WTC11 (cell line): Measurements from ENCODE around the gene ACSL4. TPM values are rescaled to one million over a fixed set of nuclear protein-coding genes. Genes with fewer than 3 reads are reported as not detected.

Source experiments
- ATAC-seq: fragments of 200-7000 bp; cut with Tn5 transposase; 2 replicates; pipeline ENCODE4 v1.10.0; 2021; ENCODE audit warnings: mild to moderate bottlenecking, moderate library complexity
- CTCF ChIA-PET: fragments of 300-600 bp; sonication (Branson Sonifier 250); formaldehyde crosslinking; loops from one replicate; lab custom pipeline; 2021; ENCODE audit warnings: antibody characterized with exemption; lab: Charles Lee
- POLR2A ChIA-PET: fragments of 350-600 bp; sonication (Branson Sonifier 250); formaldehyde crosslinking; loops from one replicate; lab custom pipeline; 2021; ENCODE audit warnings: antibody characterized with exemption; lab: Charles Lee
- DNase-seq: peaks from one replicate; pipeline ENCODE4 v3.0.0; 2021; ENCODE audit warnings: low spot score
- H3K27ac Mint-ChIP-seq: 2 replicates; pipeline ENCODE4 v1.8.0; 2021; ENCODE audit warnings: mixed read lengths
- H3K27me3 Mint-ChIP-seq: 2 replicates; pipeline ENCODE4 v1.8.0; 2021; ENCODE audit warnings: low read depth, mild to moderate bottlenecking, moderate library complexity, mixed read lengths
- H3K36me3 Mint-ChIP-seq: 2 replicates; pipeline ENCODE4 v1.8.0; 2021; ENCODE audit warnings: mixed read lengths
- H3K4me1 Mint-ChIP-seq: 2 replicates; pipeline ENCODE4 v1.8.0; 2022; ENCODE audit warnings: mixed read lengths
- H3K4me3 Mint-ChIP-seq: 2 replicates; pipeline ENCODE4 v1.8.0; 2021; ENCODE audit warnings: mild to moderate bottlenecking, moderate library complexity, mixed read lengths
- H3K9me3 Mint-ChIP-seq: 2 replicates; pipeline ENCODE4 v1.8.0; 2021; ENCODE audit warnings: mixed read lengths
- CREB1 ChIP-seq: sonication (generic); formaldehyde crosslinking; IDR thresholded peaks from 2 replicates; pipeline ENCODE4 v1.8.0; 2023; ENCODE audit warnings: mild to moderate bottlenecking, missing genetic modification reagents
- ETV6 ChIP-seq: sonication (generic); formaldehyde crosslinking; IDR thresholded peaks from 2 replicates; pipeline ENCODE4 v1.8.1; 2022; ENCODE audit warnings: mild to moderate bottlenecking, missing genetic modification reagents
- FOXK1 ChIP-seq: sonication (generic); formaldehyde crosslinking; IDR thresholded peaks from 2 replicates; pipeline ENCODE4 v1.8.0; 2022; ENCODE audit warnings: mild to moderate bottlenecking, moderate library complexity, missing genetic modification reagents
- FOXP1 ChIP-seq: sonication (generic); formaldehyde crosslinking; IDR thresholded peaks from 2 replicates; pipeline ENCODE4 v1.8.0; 2022; ENCODE audit warnings: missing genetic modification reagents, mild to moderate bottlenecking, moderate library complexity, borderline replicate concordance
- NFE2L1 ChIP-seq: sonication (generic); formaldehyde crosslinking; IDR thresholded peaks from 2 replicates; pipeline ENCODE4 v1.8.1; 2023; ENCODE audit warnings: missing genetic modification reagents
- NR3C1 ChIP-seq: sonication (generic); formaldehyde crosslinking; conservative IDR thresholded peaks from 2 replicates; pipeline ENCODE4 v1.8.1; 2023; ENCODE audit warnings: low read depth, mild to moderate bottlenecking, missing genetic modification reagents
- SP1 ChIP-seq: sonication (generic); formaldehyde crosslinking; conservative IDR thresholded peaks from 2 replicates; pipeline ENCODE4 v1.8.1; 2022; ENCODE audit warnings: missing genetic modification reagents
- TP53 ChIP-seq: sonication (generic); formaldehyde crosslinking; IDR thresholded peaks from 2 replicates; pipeline ENCODE4 v1.8.1; 2023; ENCODE audit warnings: mild to moderate bottlenecking, missing genetic modification reagents
- ZNF232 ChIP-seq: sonication (generic); formaldehyde crosslinking; IDR thresholded peaks from 2 replicates; pipeline ENCODE4 v1.8.0; 2022; ENCODE audit warnings: mild to moderate bottlenecking, missing genetic modification reagents
- total RNA-seq: library from RNA; stranded (reverse); gene quantifications from 3 replicates; pipeline ENCODE4 v1.2.3, GENCODE V29; 2021
- TF ChIP-seq, protein P1 (sequence below): fragments of 200-600 bp; IDR thresholded peaks from 2 replicates; pipeline ENCODE4 v1.8.0; 2022; ENCODE audit warnings: antibody characterized with exemption
- TF ChIP-seq, protein P2 (sequence below): sonication (generic); formaldehyde crosslinking; IDR thresholded peaks from 2 replicates; pipeline ENCODE4 v1.8.1; 2022; ENCODE audit warnings: low read depth, mild to moderate bottlenecking, moderate library complexity, missing genetic modification reagents, borderline replicate concordance
- TF ChIP-seq, protein P3 (sequence below): sonication (generic); formaldehyde crosslinking; IDR thresholded peaks from 2 replicates; pipeline ENCODE4 v1.8.1; 2023; ENCODE audit warnings: mild to moderate bottlenecking, moderate library complexity, missing genetic modification reagents
- TF ChIP-seq, protein P4 (sequence below): sonication (generic); formaldehyde crosslinking; IDR thresholded peaks from 2 replicates; pipeline ENCODE4 v1.8.1; 2023; ENCODE audit warnings: mild to moderate bottlenecking, missing genetic modification reagents, borderline replicate concordance
- TF ChIP-seq, protein P5 (sequence below): sonication (generic); formaldehyde crosslinking; IDR thresholded peaks from 2 replicates; pipeline ENCODE4 v1.8.1; 2023; ENCODE audit warnings: mild to moderate bottlenecking, missing genetic modification reagents
- TF ChIP-seq, protein P6 (sequence below): fragments of 250-450 bp; sonication (Bioruptor Pico); IDR thresholded peaks from 2 replicates; pipeline ENCODE4 v1.8.0; 2021; ENCODE audit warnings: mild to moderate bottlenecking
- TF ChIP-seq, protein P7 (sequence below): sonication (generic); formaldehyde crosslinking; IDR thresholded peaks from 2 replicates; pipeline ENCODE4 v1.8.0; 2023; ENCODE audit warnings: mild to moderate bottlenecking, missing genetic modification reagents

ACSL4 gene
- total RNA-seq, 1 experiment from 2014 or later = 57.7 TPM

DNA sequence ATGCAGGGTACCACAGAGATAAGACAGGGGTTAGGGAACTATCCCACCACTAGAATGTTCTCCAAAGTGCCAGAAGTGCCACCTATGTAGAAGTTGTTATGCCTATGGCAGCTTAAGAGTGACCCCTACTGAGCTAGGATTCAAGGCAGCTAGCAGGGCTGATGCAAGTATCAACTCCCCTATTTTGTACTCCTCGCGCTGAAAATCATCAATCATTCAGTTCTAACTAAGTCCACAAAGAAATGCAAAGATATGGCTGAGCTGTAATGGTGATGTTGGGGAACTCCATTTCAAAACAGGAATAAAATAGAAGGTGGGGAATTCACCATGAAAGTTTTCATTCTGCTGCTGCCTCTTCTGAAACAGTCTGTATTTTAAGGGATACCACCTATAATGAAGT lies 13.8 kb downstream of the ACSL4 start:
- TF ChIP-seq ZNF232 = no peak
- TF ChIP-seq NFE2L1 = no peak
- TF ChIP-seq SP1 (CRISPR knock-in tag) = no peak
- TF ChIP-seq, protein P1, sequence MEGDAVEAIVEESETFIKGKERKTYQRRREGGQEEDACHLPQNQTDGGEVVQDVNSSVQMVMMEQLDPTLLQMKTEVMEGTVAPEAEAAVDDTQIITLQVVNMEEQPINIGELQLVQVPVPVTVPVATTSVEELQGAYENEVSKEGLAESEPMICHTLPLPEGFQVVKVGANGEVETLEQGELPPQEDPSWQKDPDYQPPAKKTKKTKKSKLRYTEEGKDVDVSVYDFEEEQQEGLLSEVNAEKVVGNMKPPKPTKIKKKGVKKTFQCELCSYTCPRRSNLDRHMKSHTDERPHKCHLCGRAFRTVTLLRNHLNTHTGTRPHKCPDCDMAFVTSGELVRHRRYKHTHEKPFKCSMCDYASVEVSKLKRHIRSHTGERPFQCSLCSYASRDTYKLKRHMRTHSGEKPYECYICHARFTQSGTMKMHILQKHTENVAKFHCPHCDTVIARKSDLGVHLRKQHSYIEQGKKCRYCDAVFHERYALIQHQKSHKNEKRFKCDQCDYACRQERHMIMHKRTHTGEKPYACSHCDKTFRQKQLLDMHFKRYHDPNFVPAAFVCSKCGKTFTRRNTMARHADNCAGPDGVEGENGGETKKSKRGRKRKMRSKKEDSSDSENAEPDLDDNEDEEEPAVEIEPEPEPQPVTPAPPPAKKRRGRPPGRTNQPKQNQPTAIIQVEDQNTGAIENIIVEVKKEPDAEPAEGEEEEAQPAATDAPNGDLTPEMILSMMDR = no peak
- TF ChIP-seq, protein P2, sequence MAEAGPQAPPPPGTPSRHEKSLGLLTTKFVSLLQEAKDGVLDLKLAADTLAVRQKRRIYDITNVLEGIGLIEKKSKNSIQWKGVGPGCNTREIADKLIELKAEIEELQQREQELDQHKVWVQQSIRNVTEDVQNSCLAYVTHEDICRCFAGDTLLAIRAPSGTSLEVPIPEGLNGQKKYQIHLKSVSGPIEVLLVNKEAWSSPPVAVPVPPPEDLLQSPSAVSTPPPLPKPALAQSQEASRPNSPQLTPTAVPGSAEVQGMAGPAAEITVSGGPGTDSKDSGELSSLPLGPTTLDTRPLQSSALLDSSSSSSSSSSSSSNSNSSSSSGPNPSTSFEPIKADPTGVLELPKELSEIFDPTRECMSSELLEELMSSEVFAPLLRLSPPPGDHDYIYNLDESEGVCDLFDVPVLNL = no peak
- TF ChIP-seq, protein P3, sequence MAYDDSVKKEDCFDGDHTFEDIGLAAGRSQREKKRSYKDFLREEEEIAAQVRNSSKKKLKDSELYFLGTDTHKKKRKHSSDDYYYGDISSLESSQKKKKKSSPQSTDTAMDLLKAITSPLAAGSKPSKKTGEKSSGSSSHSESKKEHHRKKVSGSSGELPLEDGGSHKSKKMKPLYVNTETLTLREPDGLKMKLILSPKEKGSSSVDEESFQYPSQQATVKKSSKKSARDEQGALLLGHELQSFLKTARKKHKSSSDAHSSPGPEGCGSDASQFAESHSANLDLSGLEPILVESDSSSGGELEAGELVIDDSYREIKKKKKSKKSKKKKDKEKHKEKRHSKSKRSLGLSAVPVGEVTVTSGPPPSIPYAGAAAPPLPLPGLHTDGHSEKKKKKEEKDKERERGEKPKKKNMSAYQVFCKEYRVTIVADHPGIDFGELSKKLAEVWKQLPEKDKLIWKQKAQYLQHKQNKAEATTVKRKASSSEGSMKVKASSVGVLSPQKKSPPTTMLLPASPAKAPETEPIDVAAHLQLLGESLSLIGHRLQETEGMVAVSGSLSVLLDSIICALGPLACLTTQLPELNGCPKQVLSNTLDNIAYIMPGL = no peak
- TF ChIP-seq ETV6 (CRISPR knock-in tag) = no peak
- no peak for TF ChIP-seq NR3C1
- TF ChIP-seq, protein P4, sequence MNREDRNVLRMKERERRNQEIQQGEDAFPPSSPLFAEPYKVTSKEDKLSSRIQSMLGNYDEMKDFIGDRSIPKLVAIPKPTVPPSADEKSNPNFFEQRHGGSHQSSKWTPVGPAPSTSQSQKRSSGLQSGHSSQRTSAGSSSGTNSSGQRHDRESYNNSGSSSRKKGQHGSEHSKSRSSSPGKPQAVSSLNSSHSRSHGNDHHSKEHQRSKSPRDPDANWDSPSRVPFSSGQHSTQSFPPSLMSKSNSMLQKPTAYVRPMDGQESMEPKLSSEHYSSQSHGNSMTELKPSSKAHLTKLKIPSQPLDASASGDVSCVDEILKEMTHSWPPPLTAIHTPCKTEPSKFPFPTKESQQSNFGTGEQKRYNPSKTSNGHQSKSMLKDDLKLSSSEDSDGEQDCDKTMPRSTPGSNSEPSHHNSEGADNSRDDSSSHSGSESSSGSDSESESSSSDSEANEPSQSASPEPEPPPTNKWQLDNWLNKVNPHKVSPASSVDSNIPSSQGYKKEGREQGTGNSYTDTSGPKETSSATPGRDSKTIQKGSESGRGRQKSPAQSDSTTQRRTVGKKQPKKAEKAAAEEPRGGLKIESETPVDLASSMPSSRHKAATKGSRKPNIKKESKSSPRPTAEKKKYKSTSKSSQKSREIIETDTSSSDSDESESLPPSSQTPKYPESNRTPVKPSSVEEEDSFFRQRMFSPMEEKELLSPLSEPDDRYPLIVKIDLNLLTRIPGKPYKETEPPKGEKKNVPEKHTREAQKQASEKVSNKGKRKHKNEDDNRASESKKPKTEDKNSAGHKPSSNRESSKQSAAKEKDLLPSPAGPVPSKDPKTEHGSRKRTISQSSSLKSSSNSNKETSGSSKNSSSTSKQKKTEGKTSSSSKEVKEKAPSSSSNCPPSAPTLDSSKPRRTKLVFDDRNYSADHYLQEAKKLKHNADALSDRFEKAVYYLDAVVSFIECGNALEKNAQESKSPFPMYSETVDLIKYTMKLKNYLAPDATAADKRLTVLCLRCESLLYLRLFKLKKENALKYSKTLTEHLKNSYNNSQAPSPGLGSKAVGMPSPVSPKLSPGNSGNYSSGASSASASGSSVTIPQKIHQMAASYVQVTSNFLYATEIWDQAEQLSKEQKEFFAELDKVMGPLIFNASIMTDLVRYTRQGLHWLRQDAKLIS (CRISPR knock-in tag) = no peak
- no peak for TF ChIP-seq TP53 (CRISPR knock-in tag)
- TF ChIP-seq, protein P5, sequence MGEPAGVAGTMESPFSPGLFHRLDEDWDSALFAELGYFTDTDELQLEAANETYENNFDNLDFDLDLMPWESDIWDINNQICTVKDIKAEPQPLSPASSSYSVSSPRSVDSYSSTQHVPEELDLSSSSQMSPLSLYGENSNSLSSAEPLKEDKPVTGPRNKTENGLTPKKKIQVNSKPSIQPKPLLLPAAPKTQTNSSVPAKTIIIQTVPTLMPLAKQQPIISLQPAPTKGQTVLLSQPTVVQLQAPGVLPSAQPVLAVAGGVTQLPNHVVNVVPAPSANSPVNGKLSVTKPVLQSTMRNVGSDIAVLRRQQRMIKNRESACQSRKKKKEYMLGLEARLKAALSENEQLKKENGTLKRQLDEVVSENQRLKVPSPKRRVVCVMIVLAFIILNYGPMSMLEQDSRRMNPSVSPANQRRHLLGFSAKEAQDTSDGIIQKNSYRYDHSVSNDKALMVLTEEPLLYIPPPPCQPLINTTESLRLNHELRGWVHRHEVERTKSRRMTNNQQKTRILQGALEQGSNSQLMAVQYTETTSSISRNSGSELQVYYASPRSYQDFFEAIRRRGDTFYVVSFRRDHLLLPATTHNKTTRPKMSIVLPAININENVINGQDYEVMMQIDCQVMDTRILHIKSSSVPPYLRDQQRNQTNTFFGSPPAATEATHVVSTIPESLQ = no peak
- TF ChIP-seq, protein P6, sequence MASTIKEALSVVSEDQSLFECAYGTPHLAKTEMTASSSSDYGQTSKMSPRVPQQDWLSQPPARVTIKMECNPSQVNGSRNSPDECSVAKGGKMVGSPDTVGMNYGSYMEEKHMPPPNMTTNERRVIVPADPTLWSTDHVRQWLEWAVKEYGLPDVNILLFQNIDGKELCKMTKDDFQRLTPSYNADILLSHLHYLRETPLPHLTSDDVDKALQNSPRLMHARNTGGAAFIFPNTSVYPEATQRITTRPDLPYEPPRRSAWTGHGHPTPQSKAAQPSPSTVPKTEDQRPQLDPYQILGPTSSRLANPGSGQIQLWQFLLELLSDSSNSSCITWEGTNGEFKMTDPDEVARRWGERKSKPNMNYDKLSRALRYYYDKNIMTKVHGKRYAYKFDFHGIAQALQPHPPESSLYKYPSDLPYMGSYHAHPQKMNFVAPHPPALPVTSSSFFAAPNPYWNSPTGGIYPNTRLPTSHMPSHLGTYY = no peak
- no peak for TF ChIP-seq CREB1 (CRISPR knock-in tag)
- TF ChIP-seq FOXK1 = no peak
- no peaks in the 10 kb centered on the region for H3K36me3 Mint-ChIP-seq
- CTCF ChIA-PET = no interaction called here
- no peaks in the 10 kb centered on the region for H3K27me3 Mint-ChIP-seq
- POLR2A ChIA-PET = no interaction called here
- H3K4me3 Mint-ChIP-seq = no peak overlapping the region
- H3K27ac Mint-ChIP-seq = no peak overlapping the region
- DNase-seq (no peak), ATAC-seq (no peak)
- no peaks in the 10 kb centered on the region for H3K9me3 Mint-ChIP-seq
- peaks cover 26% of the 10 kb centered on the region for H3K4me1 Mint-ChIP-seq

DNA sequence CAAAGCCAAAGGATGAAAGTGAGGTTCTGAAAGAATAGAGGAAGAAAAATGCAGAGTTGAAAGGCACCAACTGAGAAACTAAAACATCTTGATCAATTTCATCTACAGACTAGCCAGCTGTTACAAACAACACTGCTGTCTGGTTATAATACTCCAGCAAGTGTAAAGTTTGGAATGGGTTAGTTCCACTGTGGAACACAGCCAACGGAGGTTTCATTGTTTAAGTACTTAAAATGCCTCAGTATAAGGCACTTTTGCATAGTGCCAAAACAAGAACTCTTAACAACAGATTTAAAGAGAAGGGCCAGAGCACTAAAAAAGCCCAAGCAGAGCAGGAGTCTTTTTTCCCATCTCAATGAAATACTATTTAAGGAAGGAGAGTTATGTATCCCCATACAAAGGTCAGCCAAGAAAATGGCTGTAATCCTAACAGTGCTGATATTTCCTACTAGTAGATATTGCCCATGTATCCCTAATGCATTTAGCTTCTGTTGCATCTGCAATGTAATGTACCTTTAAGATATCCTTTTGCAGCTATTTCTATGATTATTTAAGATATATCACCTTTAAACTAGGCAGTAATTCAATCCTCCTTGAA lies 16.5 kb downstream of the ACSL4 start:
- no peak overlapping the region for H3K4me3 Mint-ChIP-seq
- ChIA-PET CTCF (interaction anchor here (1.0 kb wide), 1 partner anchor 175 kb away, joined by 3 read pairs; no protein-coding TSS in a partner anchor), POLR2A (no interaction called here)

More for the DNA sequence above, 16.5 kb downstream of the ACSL4 start:
- no peak for ATAC-seq
- Mint-ChIP-seq H3K27me3 (no peaks in the 10 kb centered on the region), H3K9me3 (no peaks in the 10 kb centered on the region), H3K27ac (no peak overlapping the region), H3K4me1 (peaks cover 17% of the 10 kb centered on the region), H3K36me3 (no peaks in the 10 kb centered on the region)
- DNase-seq = no peak
- no peak for TF ChIP-seq FOXP1
- TF ChIP-seq, protein P7, sequence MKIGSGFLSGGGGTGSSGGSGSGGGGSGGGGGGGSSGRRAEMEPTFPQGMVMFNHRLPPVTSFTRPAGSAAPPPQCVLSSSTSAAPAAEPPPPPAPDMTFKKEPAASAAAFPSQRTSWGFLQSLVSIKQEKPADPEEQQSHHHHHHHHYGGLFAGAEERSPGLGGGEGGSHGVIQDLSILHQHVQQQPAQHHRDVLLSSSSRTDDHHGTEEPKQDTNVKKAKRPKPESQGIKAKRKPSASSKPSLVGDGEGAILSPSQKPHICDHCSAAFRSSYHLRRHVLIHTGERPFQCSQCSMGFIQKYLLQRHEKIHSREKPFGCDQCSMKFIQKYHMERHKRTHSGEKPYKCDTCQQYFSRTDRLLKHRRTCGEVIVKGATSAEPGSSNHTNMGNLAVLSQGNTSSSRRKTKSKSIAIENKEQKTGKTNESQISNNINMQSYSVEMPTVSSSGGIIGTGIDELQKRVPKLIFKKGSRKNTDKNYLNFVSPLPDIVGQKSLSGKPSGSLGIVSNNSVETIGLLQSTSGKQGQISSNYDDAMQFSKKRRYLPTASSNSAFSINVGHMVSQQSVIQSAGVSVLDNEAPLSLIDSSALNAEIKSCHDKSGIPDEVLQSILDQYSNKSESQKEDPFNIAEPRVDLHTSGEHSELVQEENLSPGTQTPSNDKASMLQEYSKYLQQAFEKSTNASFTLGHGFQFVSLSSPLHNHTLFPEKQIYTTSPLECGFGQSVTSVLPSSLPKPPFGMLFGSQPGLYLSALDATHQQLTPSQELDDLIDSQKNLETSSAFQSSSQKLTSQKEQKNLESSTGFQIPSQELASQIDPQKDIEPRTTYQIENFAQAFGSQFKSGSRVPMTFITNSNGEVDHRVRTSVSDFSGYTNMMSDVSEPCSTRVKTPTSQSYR (CRISPR knock-in tag) = no peak
- no peak for TF ChIP-seq SP1 (CRISPR knock-in tag)
